HepG2 (cell line): ENCODE measurements around the gene GHRH.

ENCODE experiments used
- CTCF ChIP-seq: sonication (generic); formaldehyde crosslinking; IDR thresholded peaks from 2 replicates; pipeline ENCODE4 v1.5.0; 2020; ENCODE audit warnings: mild to moderate bottlenecking, missing genetic modification reagents, moderate library complexity
- SP1 ChIP-seq, 2 experiments: fragments of 450-650 bp in 1 of 2; sonication (generic) in 1 of 2; formaldehyde crosslinking in 1 of 2; IDR thresholded peaks; 2 replicates each; pipeline versions ENCODE4 v1.4.0 to v1.6.1; 2016 to 2020; ENCODE audit warnings: missing genetic modification reagents in 1 of 2
- STAT5B ChIP-seq: sonication (generic); formaldehyde crosslinking; IDR thresholded peaks from 2 replicates; pipeline ENCODE4 v1.4.0; 2020; ENCODE audit warnings: missing genetic modification reagents
- ZNF256 ChIP-seq: sonication (generic); formaldehyde crosslinking; conservative IDR thresholded peaks from 2 replicates; pipeline ENCODE4 v1.4.0; 2020; ENCODE audit warnings: missing genetic modification reagents
- ZNF468 ChIP-seq: sonication (generic); formaldehyde crosslinking; IDR thresholded peaks from 2 replicates; pipeline ENCODE4 v1.8.0; 2022; ENCODE audit warnings: mild to moderate bottlenecking, moderate library complexity, missing genetic modification reagents

- no peak for TF ChIP-seq CTCF
- TF ChIP-seq STAT5B (CRISPR knock-in tag): no peak
- TF ChIP-seq ZNF256 (CRISPR knock-in tag): no peak
- TF ChIP-seq SP1 (IDR thresholded peaks at IDR 0.05): no peak
- TF ChIP-seq SP1 (CRISPR knock-in tag; IDR thresholded peaks at IDR 0.05): no peak
- no peak for TF ChIP-seq ZNF468
Observed at GRCh38 chr20:37266940-37267666, 5.5 kb upstream of the GHRH start.
